HepG2 (cell line): ENCODE results near the gene TLR6. TPM values are rescaled to one million over a fixed set of nuclear protein-coding genes. Genes with fewer than 3 reads are reported as not detected.

Source experiments
- ATAC-seq: fragments of 200-7000 bp; cut with Tn5 transposase; 3 replicates; pipeline ENCODE4 v1.9.1; 2020; ENCODE audit warnings: mild to moderate bottlenecking, moderate library complexity
- BruUV-seq: library from RNA; stranded (reverse); fragments of 400-500 nt; replicated peaks from 2 replicates; lab custom pipeline; 2021; lab: Mats Ljungman, UMichigan
- CTCF ChIA-PET: fragments of 300-600 bp; formaldehyde crosslinking; extraction: SDS; loops from one replicate; lab custom pipeline; 2021; ENCODE audit warnings: low total read pairs, inconsistent platforms, low intra/inter-chr PET ratio; lab: Yijun Ruan, JAX
- POLR2A ChIA-PET: fragments of 350-600 bp; sonication (Branson Sonifier 250); formaldehyde crosslinking; loops from one replicate; lab custom pipeline; 2020; ENCODE audit warnings: antibody characterized with exemption, inconsistent platforms; lab: Yijun Ruan, JAX
- DNase-seq: peaks from one replicate; pipeline ENCODE4 v3.0.0-alpha.2; 2015; ENCODE audit warnings: low spot score
- FAIRE-seq: peaks from 3 replicates; lab custom pipeline; 2011; peaks lifted over from hg19 to GRCh38; lab: Jason Lieb, UNC
- H2AFZ ChIP-seq: one replicate; pipeline ENCODE4 v1.6.1; 2011; ENCODE audit warnings: low read length, inconsistent platforms
- H3K27ac ChIP-seq: fragments of 300-600 bp; 3 replicates; pipeline ENCODE4 v1.8.0; 2011; ENCODE audit warnings: mixed run types, mild to moderate bottlenecking, mixed read lengths, low read length, inconsistent platforms; ENCODE audit not compliant: insufficient read depth; ENCODE audit errors: extremely low read length
- H3K27me3 ChIP-seq, 2 experiments: fragments of 200-600 bp in 1 of 2; 2 replicates in 1 of 2; 3 replicates in 1 of 2; pipeline versions ENCODE4 v1.6.0 to v1.8.0; 2011; ENCODE audit warnings: low read length in 2 of 2, mild to moderate bottlenecking in 2 of 2, moderate library complexity in 2 of 2, inconsistent platforms in 1 of 2; ENCODE audit not compliant: insufficient read depth in 2 of 2, control insufficient read depth in 1 of 2
- H3K36me3 ChIP-seq, 2 experiments: fragments of 200-600 bp in 1 of 2; replicated peaks in 1 of 2; 2 replicates in 1 of 2; 3 replicates in 1 of 2; pipeline versions ENCODE4 v1.5.1 to v1.8.0; 2011; ENCODE audit warnings: low read length in 2 of 2, inconsistent platforms in 1 of 2; ENCODE audit not compliant: insufficient read depth in 2 of 2, control insufficient read depth in 1 of 2
- H3K4me1 ChIP-seq: 2 replicates; pipeline ENCODE4 v1.5.1; 2012; ENCODE audit warnings: low read length, inconsistent platforms; ENCODE audit not compliant: insufficient read depth
- H3K4me2 ChIP-seq: 2 replicates; pipeline ENCODE4 v1.6.0; 2011; ENCODE audit warnings: low read depth, low read length, inconsistent platforms
- H3K4me3 ChIP-seq, 3 experiments: fragments of 200-600 bp in 1 of 3; sonication (generic), shearing (Covaris generic) in 1 of 3; replicated peaks in 1 of 3; 2 replicates each; pipeline ENCODE4 v1.5.1; 2011 to 2016; ENCODE audit warnings: low read length in 3 of 3, inconsistent platforms in 2 of 3, low read depth in 2 of 3, mild to moderate bottlenecking in 2 of 3, control low read depth in 1 of 3, mixed read lengths in 1 of 3; ENCODE audit not compliant: insufficient read depth in 1 of 3
- H3K79me2 ChIP-seq: one replicate; pipeline ENCODE4 v1.6.1; 2011; ENCODE audit warnings: low read length, inconsistent platforms; ENCODE audit not compliant: insufficient read depth
- H3K9ac ChIP-seq: 2 replicates; pipeline ENCODE4 v1.6.0; 2011; ENCODE audit warnings: mild to moderate bottlenecking, low read depth, low read length, inconsistent platforms; ENCODE audit not compliant: insufficient read depth
- H3K9me3 ChIP-seq: 2 replicates; pipeline ENCODE4 v1.5.1; 2012; ENCODE audit warnings: mild to moderate bottlenecking, low read length
- H4K20me1 ChIP-seq: 2 replicates; pipeline ENCODE4 v1.6.0; 2011; ENCODE audit warnings: inconsistent platforms, mild to moderate bottlenecking, low read length, moderate library complexity; ENCODE audit not compliant: insufficient read depth
- ARNT2 ChIP-seq: sonication (generic); formaldehyde crosslinking; IDR thresholded peaks from 2 replicates; pipeline ENCODE4 v1.8.0; 2022; ENCODE audit warnings: mild to moderate bottlenecking, low read depth, missing genetic modification reagents, moderate library complexity
- CTCF ChIP-seq: sonication (generic); formaldehyde crosslinking; IDR thresholded peaks from 2 replicates; pipeline ENCODE4 v1.5.0; 2020; ENCODE audit warnings: mild to moderate bottlenecking, missing genetic modification reagents, moderate library complexity
- DMAP1 ChIP-seq: IDR thresholded peaks from 2 replicates; pipeline ENCODE4 v1.6.1; 2016
- GPBP1L1 ChIP-seq: sonication (generic); formaldehyde crosslinking; IDR thresholded peaks from 2 replicates; pipeline ENCODE4 v1.5.0; 2020; ENCODE audit warnings: mild to moderate bottlenecking, missing genetic modification reagents
- HIVEP1 ChIP-seq: sonication (generic); formaldehyde crosslinking; IDR thresholded peaks from 2 replicates; pipeline ENCODE4 v1.4.0; 2020; ENCODE audit warnings: mild to moderate bottlenecking, missing genetic modification reagents
- HMG20A ChIP-seq: IDR thresholded peaks from 2 replicates; pipeline ENCODE4 v1.6.1; 2016; ENCODE audit warnings: borderline replicate concordance
- HOXA7 ChIP-seq: sonication (generic); formaldehyde crosslinking; IDR thresholded peaks from 2 replicates; pipeline ENCODE4 v1.8.1; 2022; ENCODE audit warnings: mild to moderate bottlenecking, missing genetic modification reagents, moderate library complexity
- KLF12 ChIP-seq: sonication (generic); formaldehyde crosslinking; IDR thresholded peaks from 2 replicates; pipeline ENCODE4 v1.4.0; 2020; ENCODE audit warnings: missing genetic modification reagents, borderline replicate concordance
- NFIB ChIP-seq: sonication (generic); formaldehyde crosslinking; IDR thresholded peaks from 2 replicates; pipeline ENCODE4 v1.9.0; 2021; ENCODE audit warnings: missing genetic modification reagents, mild to moderate bottlenecking, borderline replicate concordance
- SP4 ChIP-seq: sonication (generic); formaldehyde crosslinking; IDR thresholded peaks from 2 replicates; pipeline ENCODE4 v1.8.1; 2023; ENCODE audit warnings: mild to moderate bottlenecking, missing genetic modification reagents
- SRSF9 ChIP-seq: fragments of 200-400 bp; formaldehyde crosslinking; IDR thresholded peaks from 2 replicates; pipeline ENCODE4 v1.6.1; 2018; ENCODE audit warnings: borderline replicate concordance, mild to moderate bottlenecking, low read depth, low read length; ENCODE audit not compliant: insufficient read depth, poor library complexity, severe bottlenecking
- TCF12 ChIP-seq, 2 experiments: fragments of 450-650 bp in 1 of 2; sonication (generic) in 1 of 2; formaldehyde crosslinking in 1 of 2; IDR thresholded peaks; 2 replicates each; pipeline versions ENCODE4 v1.6.1 to v1.8.0; 2017 to 2022; ENCODE audit warnings: antibody characterized with exemption in 1 of 2, mild to moderate bottlenecking in 1 of 2, missing genetic modification reagents in 1 of 2, moderate library complexity in 1 of 2
- TEAD3 ChIP-seq: optimal IDR thresholded peaks from 2 replicates; pipeline ENCODE3; 2016; ENCODE audit warnings: borderline replicate concordance
- TRIM24 ChIP-seq: sonication (generic); formaldehyde crosslinking; IDR thresholded peaks from 2 replicates; pipeline ENCODE4 v1.8.0; 2022; ENCODE audit warnings: mild to moderate bottlenecking, missing genetic modification reagents
- ZIK1 ChIP-seq: sonication (generic); formaldehyde crosslinking; IDR thresholded peaks from 2 replicates; pipeline ENCODE4 v1.5.0; 2020; ENCODE audit warnings: mild to moderate bottlenecking, low read depth, missing genetic modification reagents, borderline replicate concordance
- ZNF280B ChIP-seq: sonication (generic); formaldehyde crosslinking; IDR thresholded peaks from 2 replicates; pipeline ENCODE4 v1.5.0; 2020; ENCODE audit warnings: missing genetic modification reagents, mild to moderate bottlenecking, borderline replicate concordance
- ZNF431 ChIP-seq: sonication (generic); formaldehyde crosslinking; IDR thresholded peaks from 2 replicates; pipeline ENCODE4 v1.9.0; 2022; ENCODE audit warnings: missing genetic modification reagents, low read depth, mild to moderate bottlenecking, borderline replicate concordance
- ZNF644 ChIP-seq: IDR thresholded peaks from 2 replicates; pipeline ENCODE4 v1.6.1; 2016; ENCODE audit warnings: low read depth
- WGBS: methylation state at CpG from one replicate; pipeline ENCODE4 v1.1.6; 2017; ENCODE audit warnings: low lambda C conversion rate; 5-methylcytosine and 5-hydroxymethylcytosine counted together
- in situ Hi-C: cut with HindIII; loops from 2 replicates; pipeline ENCODE4 v1.10.0; 2017; ENCODE audit warnings: low pct_unique_long_range_greater_than_20kb; ENCODE audit not compliant: extremely low pct_ligation_motif_present
- intact Hi-C: fragments of 100-400 bp; cut with micrococcal nuclease; formaldehyde crosslinking; loops from one replicate; pipeline ENCODE4 v1.10.0; 2022; ENCODE audit not compliant: unreplicated experiment
- polyA plus RNA-seq, 8 experiments: library from polyadenylated mRNA; depleted of rRNA in 3 of 8; stranded (reverse) in 7 of 8; unstranded in 1 of 8; fragments of >200 nt; fragmentation: Illumina TruSeq in 4 of 8; extraction: Trizol in 4 of 8; gene quantifications; 2 replicates each; pipeline versions ENCODE4 v1.2.1 to v1.2.3, GENCODE V29; 2011 to 2016; ENCODE audit warnings: low read depth in 4 of 8, missing spikeins in 1 of 8, mixed read lengths in 1 of 8; ENCODE audit not compliant: insufficient read depth in 1 of 8
- total RNA-seq, 5 experiments: library from RNA; depleted of rRNA; stranded (reverse); fragments of >200 nt; fragmentation: Illumina TruSeq; extraction: Trizol; gene quantifications; 2 replicates each; pipeline ENCODE4 v1.2.3, GENCODE V29; 2016; ENCODE audit warnings: low read depth in 1 of 5

Gene TLR6
- total and polyA plus RNA-seq, 2 of the 13 experiments (the other 11 are each of a cell fraction or from before 2014, with no cell fraction given), result 0.33 to 0.71 TPM

- FAIRE-seq (peak; percentile 89), DNase-seq (peak; percentile 66), ATAC-seq (peak; percentile 92)
- H3K4me2 ChIP-seq, result no peak overlapping the region
- no peaks in the 10 kb centered on the region for H4K20me1 ChIP-seq
- H3K9ac ChIP-seq, result no peak overlapping the region
- H3K9me3 ChIP-seq, result no peaks in the 10 kb centered on the region
- H3K4me3 ChIP-seq, result no peak overlapping the region
- 13% methylated on average over 5 of the region's 5 CpGs for WGBS
- no peak overlapping the region for H3K27ac ChIP-seq
- H3K27me3 ChIP-seq, result no peaks in the 10 kb centered on the region
- ChIA-PET CTCF (interaction anchor here (0.6 kb wide), 1 partner anchor 138 kb away, joined by 3 read pairs; no protein-coding TSS in a partner anchor), POLR2A (interaction anchor here (0.6 kb wide), 1 partner anchor 321 kb away, joined by 3 read pairs; no protein-coding TSS in a partner anchor)
- no peaks in the 10 kb centered on the region for H3K36me3 ChIP-seq
- no peaks in the 10 kb centered on the region for H3K79me2 ChIP-seq
- in situ Hi-C loops, result no loop called here
- intact Hi-C loops, result no loop called here
- no TSS peak for BruUV-seq
- no peak overlapping the region for H2AFZ ChIP-seq
- H3K4me1 ChIP-seq, result peaks cover 20% of the 10 kb centered on the region
- TF ChIP-seq HIVEP1, result no peak
- no peak for TF ChIP-seq TCF12 (IDR thresholded peaks at IDR 0.05)
- TF ChIP-seq TCF12 (CRISPR knock-in tag; IDR thresholded peaks at IDR 0.05), result no peak
- no peak for TF ChIP-seq HMG20A (CRISPR knock-in tag)
- peak; percentile 12 for TF ChIP-seq TEAD3 (CRISPR knock-in tag)
- TF ChIP-seq CTCF, result peak; percentile 74
- TF ChIP-seq ARNT2 (CRISPR knock-in tag), result no peak
- TF ChIP-seq GPBP1L1 (CRISPR knock-in tag), result no peak
- TF ChIP-seq DMAP1 (CRISPR knock-in tag), result no peak
- TF ChIP-seq ZNF280B (CRISPR knock-in tag), result no peak
- TF ChIP-seq ZNF431 (CRISPR knock-in tag), result no peak
- no peak for TF ChIP-seq KLF12 (CRISPR knock-in tag)
- TF ChIP-seq ZIK1, result no peak
- TF ChIP-seq HOXA7 (CRISPR knock-in tag), result no peak
- TF ChIP-seq NFIB (CRISPR knock-in tag), result no peak
- TF ChIP-seq SRSF9, result no peak
- TF ChIP-seq ZNF644 (CRISPR knock-in tag), result no peak
- no peak for TF ChIP-seq TRIM24 (CRISPR knock-in tag)
- TF ChIP-seq SP4 (CRISPR knock-in tag), result no peak
Observed at GRCh38 chr4:38860788-38861424, 4.3 kb upstream of the TLR6 start.
